H9 (cell line): Measurements from ENCODE around the gene POLD1. TPM values are rescaled to one million over a fixed set of nuclear protein-coding genes. Genes with fewer than 3 reads are reported as not detected.

Source experiments
- DNase-seq: peaks from one replicate; pipeline ENCODE4 v3.0.0-alpha.2; 2017
- H2AFZ ChIP-seq: one replicate; pipeline ENCODE4 v1.6.1; 2013; ENCODE audit warnings: mild to moderate bottlenecking, low read length, control low read depth, moderate library complexity
- H2AK5ac ChIP-seq: 2 replicates; pipeline ENCODE4 v1.6.1; 2013; ENCODE audit warnings: low read length, control low read depth, mixed read lengths; ENCODE audit not compliant: insufficient read length
- H2BK120ac ChIP-seq: one replicate; pipeline ENCODE4 v1.6.1; 2013; ENCODE audit warnings: low read depth, mild to moderate bottlenecking, low read length, control low read depth, inconsistent platforms; ENCODE audit not compliant: poor library complexity, severe bottlenecking
- H2BK12ac ChIP-seq: 2 replicates; pipeline ENCODE4 v1.6.1; 2013; ENCODE audit warnings: low read length, control low read depth, mixed read lengths, low read depth; ENCODE audit not compliant: insufficient read length
- H2BK15ac ChIP-seq: 2 replicates; pipeline ENCODE4 v1.6.1; 2013; ENCODE audit warnings: low read depth, low read length, control low read depth
- H2BK20ac ChIP-seq: one replicate; pipeline ENCODE4 v1.6.1; 2013; ENCODE audit warnings: low read depth, mild to moderate bottlenecking, low read length, control low read depth, inconsistent platforms; ENCODE audit not compliant: poor library complexity, severe bottlenecking
- H2BK5ac ChIP-seq: 2 replicates; pipeline ENCODE4 v1.6.1; 2013; ENCODE audit warnings: low read length, control low read depth, mixed read lengths; ENCODE audit not compliant: insufficient read length
- H3K14ac ChIP-seq: 2 replicates; pipeline ENCODE4 v1.6.1; 2013; ENCODE audit warnings: low read length, control low read depth; ENCODE audit not compliant: insufficient read depth
- H3K18ac ChIP-seq: 2 replicates; pipeline ENCODE4 v1.6.1; 2013; ENCODE audit warnings: low read depth, mild to moderate bottlenecking, mixed read lengths, low read length, control low read depth; ENCODE audit not compliant: insufficient read length
- H3K23ac ChIP-seq: 2 replicates; pipeline ENCODE4 v1.6.1; 2013; ENCODE audit warnings: low read length, control low read depth, mixed read lengths, low read depth; ENCODE audit not compliant: insufficient read length
- H3K23me2 ChIP-seq: 2 replicates; pipeline ENCODE4 v1.6.1; 2013; ENCODE audit warnings: low read depth, mild to moderate bottlenecking, mixed read lengths, low read length, control low read depth; ENCODE audit not compliant: insufficient read length, poor library complexity, severe bottlenecking
- H3K27ac ChIP-seq: 2 replicates; pipeline ENCODE4 v1.5.1; 2013; ENCODE audit warnings: low read length, control low read depth, mixed read lengths, low read depth; ENCODE audit not compliant: insufficient read length
- H3K27me3 ChIP-seq: 2 replicates; pipeline ENCODE4 v1.6.1; 2013; ENCODE audit warnings: low read length, control low read depth, inconsistent platforms; ENCODE audit not compliant: insufficient read depth
- H3K4ac ChIP-seq: 2 replicates; pipeline ENCODE4 v1.6.1; 2013; ENCODE audit warnings: low read depth, mild to moderate bottlenecking, control low read depth, inconsistent platforms, low read length, moderate library complexity
- H3K4me1 ChIP-seq: 2 replicates; pipeline ENCODE4 v1.6.1; 2013; ENCODE audit warnings: low read length, control low read depth, inconsistent platforms; ENCODE audit not compliant: insufficient read depth
- H3K4me2 ChIP-seq: 2 replicates; pipeline ENCODE4 v1.6.1; 2013; ENCODE audit warnings: low read length, control low read depth, mixed read lengths; ENCODE audit not compliant: insufficient read length, insufficient read depth
- H3K56ac ChIP-seq: 2 replicates; pipeline ENCODE4 v1.6.1; 2013; ENCODE audit warnings: low read depth, mild to moderate bottlenecking, mixed read lengths, low read length, control low read depth; ENCODE audit not compliant: insufficient read length
- H3K79me1 ChIP-seq: 2 replicates; pipeline ENCODE4 v1.6.1; 2013; ENCODE audit warnings: low read depth, mild to moderate bottlenecking, moderate library complexity, low read length, control low read depth, inconsistent platforms; ENCODE audit not compliant: insufficient read depth, poor library complexity, severe bottlenecking
- H3K79me2 ChIP-seq: 2 replicates; pipeline ENCODE4 v1.6.1; 2013; ENCODE audit warnings: low read length, control low read depth, inconsistent platforms; ENCODE audit not compliant: insufficient read depth
- H3K9ac ChIP-seq: 2 replicates; pipeline ENCODE4 v1.6.1; 2013; ENCODE audit warnings: low read length, control low read depth, mixed read lengths; ENCODE audit not compliant: insufficient read length; ENCODE audit errors: extremely low read depth
- H3K9me3 ChIP-seq: one replicate; pipeline ENCODE4 v1.6.1; 2013; ENCODE audit warnings: low read depth, low read length, inconsistent platforms; ENCODE audit not compliant: control insufficient read depth
- H3T11ph ChIP-seq: one replicate; pipeline ENCODE4 v1.6.1; 2013; ENCODE audit warnings: mild to moderate bottlenecking, low read length, control low read depth, inconsistent platforms
- H4K20me1 ChIP-seq: one replicate; pipeline ENCODE4 v1.6.1; 2013; ENCODE audit not compliant: control insufficient read depth, insufficient read length, insufficient read depth
- H4K5ac ChIP-seq: 2 replicates; pipeline ENCODE4 v1.6.1; 2013; ENCODE audit warnings: low read depth, mild to moderate bottlenecking, mixed read lengths, low read length, control low read depth; ENCODE audit not compliant: insufficient read length
- H4K8ac ChIP-seq: replicated peaks from 2 replicates; pipeline ENCODE4 v1.6.1; 2013; ENCODE audit warnings: low read length, control low read depth, mixed read lengths, low read depth; ENCODE audit not compliant: insufficient read length
- H4K91ac ChIP-seq: 2 replicates; pipeline ENCODE4 v1.6.1; 2013; ENCODE audit warnings: low read depth, mild to moderate bottlenecking, moderate library complexity, mixed read lengths, low read length, control low read depth; ENCODE audit not compliant: insufficient read length
- H3K27ac Mint-ChIP-seq, 3 experiments: 2 replicates in 2 of 3; 3 replicates in 1 of 3; pipeline ENCODE4 v1.8.0; 2020 to 2021; ENCODE audit warnings: mixed read lengths in 3 of 3, mild to moderate bottlenecking in 1 of 3, moderate library complexity in 1 of 3
- H3K27me3 Mint-ChIP-seq: 2 replicates; pipeline ENCODE4 v1.8.0; 2021; ENCODE audit warnings: low read depth, mild to moderate bottlenecking, moderate library complexity, mixed read lengths
- H3K36me3 Mint-ChIP-seq, 3 experiments: 2 replicates in 2 of 3; 3 replicates in 1 of 3; pipeline ENCODE4 v1.8.0; 2020 to 2021; ENCODE audit warnings: low read depth in 3 of 3, mixed read lengths in 3 of 3; ENCODE audit not compliant: insufficient read depth in 1 of 3
- H3K4me1 Mint-ChIP-seq, 2 experiments: 2 replicates each; pipeline ENCODE4 v1.8.0; 2020; ENCODE audit warnings: mixed read lengths in 2 of 2
- H3K4me3 Mint-ChIP-seq, 2 experiments: 2 replicates in 1 of 2; 3 replicates in 1 of 2; pipeline ENCODE4 v1.8.0; 2020 to 2021; ENCODE audit warnings: mild to moderate bottlenecking in 2 of 2, mixed read lengths in 2 of 2, moderate library complexity in 1 of 2
- H3K9me3 Mint-ChIP-seq, 2 experiments: 2 replicates in 1 of 2; 3 replicates in 1 of 2; pipeline ENCODE4 v1.8.0; 2020; ENCODE audit warnings: mild to moderate bottlenecking in 2 of 2, mixed read lengths in 2 of 2, moderate library complexity in 1 of 2
- WGBS: extraction: QIAGEN DNeasy Blood & Tissue Kit; methylation state at CpG from one replicate; pipeline ENCODE4 v1.1.7; 2013; ENCODE audit warnings: missing lambda C conversion rate, low lambda C conversion rate, mixed read lengths; ENCODE audit not compliant: insufficient read length; ENCODE audit errors: extremely low coverage; 5-methylcytosine and 5-hydroxymethylcytosine counted together
- total RNA-seq: library from RNA; stranded (reverse); gene quantifications from 2 replicates; pipeline ENCODE4 v1.2.1, GENCODE V29; 2021
- TF ChIP-seq, protein P1 (sequence below): fragments of 200-600 bp; sonication (generic); conservative IDR thresholded peaks from 3 replicates; pipeline ENCODE4 v1.8.0; 2021; ENCODE audit warnings: antibody characterized with exemption, mild to moderate bottlenecking

The POLD1 gene
- total RNA-seq, 1 experiment from 2014 or later = 165 TPM

DNA sequence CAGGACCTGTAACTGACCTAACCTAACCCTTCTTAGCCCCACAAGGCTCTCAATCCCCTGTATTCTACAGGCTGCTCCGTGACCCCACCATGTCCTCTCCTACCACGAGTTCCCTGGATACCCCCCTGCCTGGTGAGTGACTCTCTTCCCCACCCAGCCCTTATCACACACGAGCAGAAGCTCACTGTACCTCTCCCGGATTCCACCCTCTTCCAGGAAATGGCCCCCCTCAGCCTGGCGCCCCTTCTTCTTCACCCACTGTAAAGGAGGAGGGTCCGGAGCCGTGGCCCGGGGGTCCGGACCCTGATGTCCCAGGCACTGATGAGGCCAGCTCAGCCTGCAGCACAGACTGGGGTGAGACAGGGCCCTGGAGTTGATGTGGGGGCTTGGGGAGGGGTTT, 6.6 kb upstream of the POLD1 start:
- H2BK20ac ChIP-seq = no peak overlapping the region
- H3K4ac ChIP-seq = no peak overlapping the region
- H2AFZ ChIP-seq = no peak overlapping the region
- H2BK5ac ChIP-seq = no peak overlapping the region
- H3K27me3 ChIP-seq = no peaks in the 10 kb centered on the region
- TF ChIP-seq, protein P1, sequence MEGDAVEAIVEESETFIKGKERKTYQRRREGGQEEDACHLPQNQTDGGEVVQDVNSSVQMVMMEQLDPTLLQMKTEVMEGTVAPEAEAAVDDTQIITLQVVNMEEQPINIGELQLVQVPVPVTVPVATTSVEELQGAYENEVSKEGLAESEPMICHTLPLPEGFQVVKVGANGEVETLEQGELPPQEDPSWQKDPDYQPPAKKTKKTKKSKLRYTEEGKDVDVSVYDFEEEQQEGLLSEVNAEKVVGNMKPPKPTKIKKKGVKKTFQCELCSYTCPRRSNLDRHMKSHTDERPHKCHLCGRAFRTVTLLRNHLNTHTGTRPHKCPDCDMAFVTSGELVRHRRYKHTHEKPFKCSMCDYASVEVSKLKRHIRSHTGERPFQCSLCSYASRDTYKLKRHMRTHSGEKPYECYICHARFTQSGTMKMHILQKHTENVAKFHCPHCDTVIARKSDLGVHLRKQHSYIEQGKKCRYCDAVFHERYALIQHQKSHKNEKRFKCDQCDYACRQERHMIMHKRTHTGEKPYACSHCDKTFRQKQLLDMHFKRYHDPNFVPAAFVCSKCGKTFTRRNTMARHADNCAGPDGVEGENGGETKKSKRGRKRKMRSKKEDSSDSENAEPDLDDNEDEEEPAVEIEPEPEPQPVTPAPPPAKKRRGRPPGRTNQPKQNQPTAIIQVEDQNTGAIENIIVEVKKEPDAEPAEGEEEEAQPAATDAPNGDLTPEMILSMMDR = no peak
- no peak overlapping the region for H2BK12ac ChIP-seq
- H3K79me1 ChIP-seq = no peaks in the 10 kb centered on the region
- no peak for DNase-seq
- no peaks in the 10 kb centered on the region for H3K23me2 ChIP-seq
- no peak overlapping the region for H2BK120ac ChIP-seq
- no peak overlapping the region for H3K23ac ChIP-seq
- no CpG with 5 or more reads among the region's 9 CpGs for WGBS
- no peak overlapping the region for H3T11ph ChIP-seq
- H2AK5ac ChIP-seq = no peak overlapping the region
- H4K5ac ChIP-seq = no peak overlapping the region
- H3K9ac ChIP-seq = no peak overlapping the region
- no peak overlapping the region for H2BK15ac ChIP-seq
- H3K9me3 ChIP-seq = no peaks in the 10 kb centered on the region
- Mint-ChIP-seq H3K27ac (peak overlapping the region in 2 of 3 experiments; percentile 82 to 96; a peak in 3 of 7 replicates), H3K36me3 (peaks cover 26 to 45% (median 41%) of the 10 kb centered on the region in 3 experiments; a peak in 6 of 7 replicates), H3K4me3 (peak overlapping the region; percentile 96 to 98; a peak in 2 of 5 replicates), H3K27me3 (peaks cover 4% of the 10 kb centered on the region; the same call in 1 of the 2 replicates), H3K9me3 (peaks cover 0 to 4% of the 10 kb centered on the region in 2 experiments; a peak in 1 of 5 replicates), H3K4me1 (peaks cover 0 to 10% of the 10 kb centered on the region in 2 experiments; a peak in 2 of 4 replicates)
- peak overlapping the region; percentile 26 for H3K4me2 ChIP-seq
- no peak overlapping the region for H4K91ac ChIP-seq
- no peak overlapping the region for H3K56ac ChIP-seq
- no peak overlapping the region for H4K8ac ChIP-seq
- no peak overlapping the region for H3K14ac ChIP-seq
- no peaks in the 10 kb centered on the region for H4K20me1 ChIP-seq
- H3K79me2 ChIP-seq = no peaks in the 10 kb centered on the region
- no peaks in the 10 kb centered on the region for H3K4me1 ChIP-seq
- no peak overlapping the region for H3K18ac ChIP-seq
- H3K27ac ChIP-seq = no peak overlapping the region
